Measurements from ENCODE around the gene WRAP73. TPM values are rescaled to one million over a fixed set of nuclear protein-coding genes. Genes with fewer than 3 reads are reported as not detected.

Gene WRAP73
- total RNA-seq, 1 experiment from 2014 or later = 41.2 TPM

DNA sequence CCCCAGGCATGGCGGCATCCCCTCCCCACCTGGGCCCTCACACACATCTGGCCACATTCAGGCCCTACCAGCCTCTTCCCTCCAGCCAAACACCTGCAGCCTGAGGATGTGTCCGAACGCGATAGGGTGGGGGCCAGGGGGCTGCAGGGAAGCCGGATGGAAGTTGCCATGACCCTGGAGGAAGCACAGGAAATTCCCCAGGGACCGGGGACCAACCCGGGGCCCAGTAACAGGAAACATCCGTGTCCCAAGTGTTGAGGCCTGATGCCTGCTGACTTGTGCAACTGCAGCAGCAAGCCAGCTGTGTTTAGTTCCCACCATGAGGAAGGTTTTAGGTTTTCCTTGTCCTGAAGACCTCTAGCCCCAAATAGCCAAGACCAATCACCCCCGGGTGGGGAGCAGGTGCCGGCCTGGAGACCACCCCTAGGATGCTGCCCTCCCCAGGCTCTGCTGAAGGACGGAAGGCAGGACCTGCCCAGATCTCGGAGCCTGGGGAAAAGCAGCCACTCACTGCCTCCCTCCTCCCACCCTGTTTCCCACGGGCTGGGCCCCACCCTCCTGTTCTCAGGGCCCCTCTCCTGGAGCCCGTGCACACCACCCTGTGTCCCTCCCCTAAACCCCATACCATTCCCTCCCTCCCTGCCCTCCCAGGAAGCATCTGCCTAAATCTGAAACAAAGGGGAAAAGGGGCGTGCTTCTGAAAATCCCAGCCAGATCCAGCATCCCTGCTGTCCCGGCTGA lies 68.4 kb downstream of the WRAP73 start:
- BruUV-seq (replicated peaks) = no TSS peak
- intact Hi-C loops (cut with micrococcal nuclease; ENCODE audit: unreplicated experiment) = no loop called here
- TF ChIP-seq CTCF (conservative IDR thresholded peaks at IDR 0.05; ENCODE audit: low read depth, low read length) = no peak
- TF ChIP-seq EZH2 (IDR thresholded peaks at IDR 0.05; ENCODE audit: borderline replicate concordance, low read depth, low read length, poor library complexity, severe bottlenecking) = no peak
- Histone ChIP-seq H3K27ac (ENCODE audit: low read depth, low read length, poor library complexity, severe bottlenecking) (no peak overlapping the region), H3K27me3 (replicated peaks; ENCODE audit: insufficient read depth, low read depth, low read length, poor library complexity) (no peaks in the 10 kb centered on the region), H3K4me1 (ENCODE audit: insufficient read depth, low read length, poor library complexity, severe bottlenecking) (no peaks in the 10 kb centered on the region), H3K36me3 (ENCODE audit: insufficient read depth, low read length, poor library complexity, severe bottlenecking) (no peaks in the 10 kb centered on the region), H3K9me3 (ENCODE audit: low read depth, low read length, poor library complexity, severe bottlenecking) (peaks cover 6% of the 10 kb centered on the region), H3K4me3 (ENCODE audit: low read depth, low read length, poor library complexity, severe bottlenecking) (no peak overlapping the region)
- no peak for DNase-seq (ENCODE audit: low spot score)
- CTCF ChIA-PET = no interaction called here
- POLR2A ChIA-PET (ENCODE audit: low non-redundant PET) = no interaction called here

Other genes with a start within 250 kb of the WRAP73 start
- gene ARHGEF16, start 195.4 kb downstream of the WRAP73 start, total RNA-seq (2021) = 8.9 and 11.2 TPM in 2 replicates
- gene MEGF6, start 38.6 kb downstream of the WRAP73 start, total RNA-seq (2021) = 2.8 and 7.8 TPM in 2 replicates
- gene TPRG1L, start 25.1 kb downstream of the WRAP73 start, total RNA-seq (2021) = 13.4 and 13.7 TPM in 2 replicates
- gene TP73, start 2.4 kb upstream of the WRAP73 start, total RNA-seq (2021) = 10.0 and 12.3 TPM in 2 replicates
- gene CCDC27, start 102.3 kb upstream of the WRAP73 start, total RNA-seq (2021) = not detected in 2 replicates
- 0.81 and 1.5 TPM in 2 replicates for gene SMIM1, start 122.6 kb upstream of the WRAP73 start, total RNA-seq (2021)
- gene LRRC47, start 146.4 kb upstream of the WRAP73 start, total RNA-seq (2021) = 69.8 and 86.7 TPM in 2 replicates
- 47.9 and 50.8 TPM in 2 replicates for gene CEP104, start 207.1 kb upstream of the WRAP73 start, total RNA-seq (2021)
- gene DFFB, start 207.4 kb upstream of the WRAP73 start, total RNA-seq (2021) = 8.9 and 9.2 TPM in 2 replicates